K562 (cell line): Measurements from ENCODE around the gene ZNF616. TPM values are rescaled to one million over a fixed set of nuclear protein-coding genes. Genes with fewer than 3 reads are reported as not detected.

Source experiments
- ADNP ChIP-seq: fragments of 200-800 bp; sonication (Bioruptor generic); IDR thresholded peaks from 2 replicates; pipeline ENCODE4 v1.6.1; 2016; ENCODE audit warnings: missing genetic modification characterization, missing compliant biosample characterization
- CBX3 ChIP-seq, 2 experiments: IDR thresholded peaks; 1 replicate in 1 of 2; 2 replicates in 1 of 2; pipeline ENCODE4 v1.6.1; 2012; ENCODE audit warnings: inconsistent platforms in 2 of 2, low read length in 2 of 2, borderline replicate concordance in 1 of 2, control low read depth in 1 of 2
- CUX1 ChIP-seq: fragments of 200-800 bp; sonication (Bioruptor generic); IDR thresholded peaks from 2 replicates; pipeline ENCODE4 v1.6.1; 2016; ENCODE audit warnings: missing genetic modification characterization, missing compliant biosample characterization
- E2F8 ChIP-seq: fragments of 450-650 bp; IDR thresholded peaks from 2 replicates; pipeline ENCODE4 v1.7.1; 2018; ENCODE audit warnings: mild to moderate bottlenecking, low read depth; ENCODE audit not compliant: partially characterized antibody
- FIP1L1 ChIP-seq: fragments of 200-400 bp; formaldehyde crosslinking; IDR thresholded peaks from 2 replicates; pipeline ENCODE4 v1.6.1; 2018; ENCODE audit warnings: mild to moderate bottlenecking, low read depth, low read length; ENCODE audit not compliant: poor library complexity, severe bottlenecking
- HCFC1 ChIP-seq: IDR thresholded peaks from 2 replicates; pipeline ENCODE4 v1.6.1; 2012; ENCODE audit warnings: low read depth, low read length, improper control_type of control experiment
- MTF1 ChIP-seq: fragments of 250-450 bp; sonication (Bioruptor Pico); IDR thresholded peaks from 2 replicates; pipeline ENCODE4 v1.9.0; 2021; ENCODE audit warnings: moderate library complexity, mild to moderate bottlenecking, inconsistent platforms, borderline replicate concordance
- NFE2 ChIP-seq: IDR thresholded peaks from 2 replicates; pipeline ENCODE4 v1.6.1; 2014; ENCODE audit warnings: antibody characterized with exemption, low read depth
- NFYB ChIP-seq: IDR thresholded peaks from 2 replicates; pipeline ENCODE4 v1.6.1; 2011; ENCODE audit warnings: mild to moderate bottlenecking, moderate library complexity; ENCODE audit not compliant: insufficient read length; ENCODE audit errors: extremely low read depth
- NR1H2 ChIP-seq: sonication (generic); formaldehyde crosslinking; IDR thresholded peaks from 2 replicates; pipeline ENCODE4 v1.4.0; 2020; ENCODE audit warnings: mild to moderate bottlenecking, missing genetic modification reagents
- POLR3G ChIP-seq: IDR thresholded peaks from 2 replicates; pipeline ENCODE4 v1.6.1; 2011; ENCODE audit not compliant: insufficient read length, insufficient replicate concordance; ENCODE audit errors: extremely low read depth
- TARDBP ChIP-seq: fragments of 450-650 bp; IDR thresholded peaks from 2 replicates; pipeline ENCODE4 v1.6.1; 2016
- ZNF23 ChIP-seq: fragments of 250-450 bp; sonication (Bioruptor Pico); IDR thresholded peaks from 2 replicates; pipeline ENCODE4 v1.4.0; 2020; ENCODE audit warnings: mild to moderate bottlenecking
- ZNF280B ChIP-seq: fragments of 250-450 bp; sonication (Bioruptor Pico); IDR thresholded peaks from 2 replicates; pipeline ENCODE4 v1.5.1; 2021; ENCODE audit warnings: mild to moderate bottlenecking
- ZNF764 ChIP-seq: fragments of 250-450 bp; sonication (Bioruptor Pico); IDR thresholded peaks from 2 replicates; pipeline ENCODE4 v1.4.0; 2020; ENCODE audit warnings: low read depth, mild to moderate bottlenecking, moderate library complexity
- ZNF766 ChIP-seq: fragments of 200-800 bp; sonication (Bioruptor generic); conservative IDR thresholded peaks from 2 replicates; pipeline ENCODE4 v1.6.1; 2016; ENCODE audit warnings: missing genetic modification characterization, missing compliant biosample characterization
- polyA plus RNA-seq, 8 experiments: library from polyadenylated mRNA; depleted of rRNA in 4 of 8; stranded (reverse) in 5 of 8; unstranded in 3 of 8; fragments of >200 nt; fragmentation: Nextera tagmentation in 2 of 8; fragmentation: Illumina TruSeq in 1 of 8; extraction: Ambion mirVana in 2 of 8; extraction: Trizol in 1 of 8; gene quantifications; 2 replicates each; pipeline versions ENCODE4 v1.2.1 to v1.2.3, GENCODE V29; 2011 to 2014; ENCODE audit warnings: inconsistent platforms in 1 of 8, missing spikeins in 1 of 8
- total RNA-seq, 7 experiments: library from RNA; depleted of rRNA in 6 of 7; stranded (reverse); fragments of >200 nt in 6 of 7; fragmentation: Illumina TruSeq in 2 of 7; extraction: Trizol in 2 of 7; gene quantifications; 2 replicates each; pipeline versions ENCODE4 v1.2.1 to v1.2.3, GENCODE V29; 2011 to 2021; ENCODE audit warnings: low replicate concordance in 1 of 7

Gene ZNF616
- total and polyA plus RNA-seq, 9 of the 15 experiments (the other 6 are each of a cell fraction or from before 2014, with no cell fraction given), result 3.4 to 13.0 (median 6.7) TPM

- no peak for TF ChIP-seq NFYB
- peak; percentile 56 for TF ChIP-seq HCFC1
- TF ChIP-seq FIP1L1, result no peak
- TF ChIP-seq ZNF23 (CRISPR knock-in tag), result no peak
- TF ChIP-seq ZNF764 (CRISPR knock-in tag), result no peak
- TF ChIP-seq ZNF280B (CRISPR knock-in tag), result no peak
- TF ChIP-seq CBX3 (IDR thresholded peaks at IDR 0.05; ENCODE audit: borderline replicate concordance in 1 of 2, low read length in 2 of 2), result no peak; a peak in 1 of 3 replicates
- TF ChIP-seq E2F8, result peak; percentile 81
- no peak for TF ChIP-seq MTF1
- TF ChIP-seq POLR3G, result no peak
- TF ChIP-seq NR1H2 (CRISPR knock-in tag), result no peak
- no peak for TF ChIP-seq NFE2
- TF ChIP-seq TARDBP, result no peak
- TF ChIP-seq CUX1 (CRISPR knock-in tag), result no peak
- no peak for TF ChIP-seq ZNF766
- TF ChIP-seq ADNP (tag), result no peak
Observed at GRCh38 chr19:52139252-52140031, at the start of gene ZNF616 (continued).
